ENCODE results near the gene PCDH7. TPM values are rescaled to one million over a fixed set of nuclear protein-coding genes. Genes with fewer than 3 reads are reported as not detected.

Gene PCDH7
- total RNA-seq, 1 experiment from 2014 or later = 0.60 TPM

DNA sequence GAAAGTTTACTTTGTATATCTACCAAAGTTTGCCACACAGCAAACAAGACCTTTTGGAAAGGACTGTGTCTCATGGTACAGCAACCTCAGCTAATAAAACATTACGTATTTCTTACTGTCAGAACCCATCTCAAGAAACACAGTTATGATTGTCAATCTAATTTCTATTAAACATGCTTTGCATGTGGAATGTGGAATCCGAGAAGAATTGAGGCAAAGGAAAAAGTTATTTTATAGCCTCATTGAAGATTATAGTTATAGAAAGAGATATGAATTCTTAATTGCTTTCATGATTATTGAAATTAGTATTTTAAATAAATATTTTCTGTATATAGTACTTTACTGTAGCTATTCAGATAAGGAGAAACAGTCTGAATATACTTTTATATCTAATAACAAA, 5.4 kb downstream of the PCDH7 start:
- DNase-seq (ENCODE audit: low read depth) = no peak

DNA sequence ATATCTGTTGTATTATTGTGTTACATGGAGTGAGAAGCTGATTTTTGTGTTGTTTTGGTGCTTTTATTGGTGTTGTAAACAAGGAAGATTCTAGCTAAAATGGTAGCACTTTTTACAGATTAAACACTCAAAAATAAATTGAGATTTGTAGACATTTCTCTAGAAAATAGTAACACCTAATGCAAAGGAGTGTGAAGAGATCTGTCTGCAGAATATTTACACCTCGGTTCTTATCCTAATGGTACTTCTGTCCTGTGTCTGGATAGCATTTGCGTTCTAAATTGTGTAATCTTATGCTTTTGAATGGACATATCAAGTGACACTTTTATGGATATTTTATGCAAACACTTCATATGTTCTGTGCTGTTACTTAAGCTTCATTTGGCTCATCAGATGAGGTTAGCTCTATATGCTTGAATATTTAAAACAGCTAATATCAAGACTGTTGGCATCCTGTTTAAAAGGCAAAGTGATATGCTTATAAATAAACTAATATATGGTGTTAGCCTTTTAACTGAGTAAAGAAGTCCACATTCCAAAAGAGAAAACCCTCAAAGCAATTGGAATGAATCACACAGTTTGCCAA, 6.0 kb downstream of the PCDH7 start:
- no peak for DNase-seq (ENCODE audit: low read depth)

DNA sequence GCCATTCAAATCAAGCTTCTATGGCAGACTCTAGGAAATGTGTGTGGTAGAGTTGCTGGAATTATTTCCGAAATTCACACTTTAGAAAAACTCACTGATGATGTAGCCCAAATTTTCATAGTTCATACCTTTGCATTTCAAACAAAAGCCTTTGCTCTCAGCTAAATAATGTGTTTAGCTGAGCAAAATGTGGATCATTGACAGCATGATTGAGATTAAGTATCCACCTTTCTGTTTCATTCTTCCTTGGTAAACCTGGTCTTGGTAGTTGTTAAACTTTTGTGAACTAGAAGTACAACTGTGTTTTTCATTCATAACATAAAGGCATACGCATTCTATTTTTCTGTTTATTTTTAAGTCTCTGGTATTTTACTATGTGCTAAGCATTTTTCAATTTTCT, 7.2 kb downstream of the PCDH7 start:
- DNase-seq (ENCODE audit: low read depth) = no peak

DNA sequence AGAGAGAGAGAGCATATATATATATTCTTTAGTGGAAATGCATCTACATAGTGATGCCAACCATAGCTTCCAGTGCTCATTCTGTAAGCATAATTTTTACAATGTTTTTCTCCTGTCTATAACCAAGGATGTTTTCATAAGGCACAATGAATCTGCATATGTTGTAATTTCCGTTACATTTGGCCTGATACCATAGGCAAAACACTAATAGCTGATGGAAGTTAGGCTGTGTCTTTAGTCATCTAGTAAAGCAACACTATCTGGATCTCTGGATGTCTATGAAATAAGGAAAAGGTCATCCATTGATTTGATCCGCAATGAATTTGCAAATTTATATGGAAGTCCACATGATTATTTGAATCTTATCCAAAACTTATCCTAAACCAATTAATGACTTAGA, 8.1 kb downstream of the PCDH7 start:
- DNase-seq (ENCODE audit: low read depth) = no peak

DNA sequence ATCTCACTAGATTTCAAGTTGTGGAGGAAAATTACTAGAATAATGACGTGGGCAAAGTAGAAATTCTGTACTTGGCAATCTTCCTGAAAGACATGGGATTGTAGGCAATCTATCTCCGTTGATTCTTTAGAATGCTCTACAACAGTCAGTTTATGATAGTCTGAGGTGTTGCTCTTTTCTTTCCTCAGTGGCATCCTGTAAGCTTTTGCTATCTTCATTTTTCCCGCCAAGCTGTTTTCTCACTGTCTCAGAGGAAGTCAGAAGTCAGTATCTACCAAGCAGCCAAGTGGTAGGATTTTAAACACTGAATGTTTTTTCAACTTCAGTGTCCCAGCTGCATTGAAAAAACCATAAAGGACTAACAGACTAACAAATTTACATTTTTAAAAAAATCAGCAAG, 23.7 kb downstream of the PCDH7 start:
- DNase-seq (ENCODE audit: low read depth) = no peak

DNA sequence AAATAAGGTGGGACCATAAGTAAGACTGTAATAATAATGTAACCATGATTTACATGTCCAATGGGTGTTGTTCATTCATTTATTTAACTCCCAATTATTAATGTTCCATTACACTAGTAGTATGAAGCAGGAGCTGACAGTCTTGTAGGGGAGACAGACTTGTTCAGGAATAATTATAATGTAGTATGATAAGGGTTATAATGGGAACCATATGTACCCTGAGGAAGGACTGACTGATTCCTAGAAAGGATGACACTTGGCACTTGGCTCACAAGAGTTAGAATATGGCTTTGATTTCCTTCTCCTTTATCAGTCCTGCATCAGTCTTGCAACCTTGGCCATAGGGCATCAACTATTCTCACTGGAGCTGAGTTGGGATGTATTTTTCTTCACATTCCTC, 24.2 kb downstream of the PCDH7 start:
- no peak for DNase-seq (ENCODE audit: low read depth)

DNA sequence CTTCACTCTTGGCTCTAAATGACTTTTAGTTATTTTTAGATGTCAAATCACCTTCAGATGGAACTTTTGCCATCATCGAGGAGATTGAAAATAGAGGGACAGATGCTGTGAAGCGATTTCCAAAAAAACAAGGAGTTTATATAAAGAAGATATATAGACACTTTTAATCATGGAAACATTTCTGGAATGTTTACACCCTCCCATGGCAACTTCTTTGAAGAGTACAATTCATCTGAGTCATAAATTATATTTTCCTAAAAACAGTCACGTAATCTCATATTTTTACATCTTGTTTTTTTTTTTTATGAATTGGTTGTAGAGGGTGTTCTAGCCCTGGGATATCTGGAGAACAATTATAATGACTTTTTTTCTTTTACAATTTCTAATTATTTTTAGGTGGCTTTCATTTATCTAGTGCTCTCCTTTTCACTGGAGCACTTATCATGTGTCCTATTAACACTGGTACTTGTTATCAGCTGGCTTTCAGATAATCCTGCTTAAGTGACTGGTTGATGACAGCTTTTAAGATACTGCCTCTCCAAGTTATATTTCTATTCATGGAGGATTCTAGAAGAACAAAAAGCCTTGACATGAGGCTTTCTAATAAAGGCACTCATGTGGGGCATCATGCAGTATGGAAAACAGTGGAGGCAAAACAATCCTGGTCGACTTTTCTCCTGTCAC, 24.9 kb downstream of the PCDH7 start:
- DNase-seq (ENCODE audit: low read depth) = no peak

DNA sequence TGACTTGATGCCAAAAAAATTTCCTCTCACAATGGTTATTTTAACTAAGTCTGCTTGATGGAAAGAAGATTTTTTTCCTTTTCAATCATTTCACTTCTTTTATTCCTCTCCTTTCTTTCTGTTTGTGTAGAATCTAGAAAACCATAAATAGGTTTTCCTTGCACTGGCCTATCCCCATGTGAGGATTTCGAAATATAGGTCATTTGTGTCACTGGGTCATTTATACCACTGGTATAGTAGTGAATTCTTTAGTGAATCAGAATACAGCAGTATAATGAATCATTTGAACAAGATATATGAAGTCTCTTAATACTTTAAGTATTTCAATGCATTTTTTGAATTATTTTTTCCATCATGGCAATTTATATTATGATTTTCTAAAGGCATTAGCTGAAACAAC, 26.6 kb downstream of the PCDH7 start:
- DNase-seq (ENCODE audit: low read depth) = no peak

DNA sequence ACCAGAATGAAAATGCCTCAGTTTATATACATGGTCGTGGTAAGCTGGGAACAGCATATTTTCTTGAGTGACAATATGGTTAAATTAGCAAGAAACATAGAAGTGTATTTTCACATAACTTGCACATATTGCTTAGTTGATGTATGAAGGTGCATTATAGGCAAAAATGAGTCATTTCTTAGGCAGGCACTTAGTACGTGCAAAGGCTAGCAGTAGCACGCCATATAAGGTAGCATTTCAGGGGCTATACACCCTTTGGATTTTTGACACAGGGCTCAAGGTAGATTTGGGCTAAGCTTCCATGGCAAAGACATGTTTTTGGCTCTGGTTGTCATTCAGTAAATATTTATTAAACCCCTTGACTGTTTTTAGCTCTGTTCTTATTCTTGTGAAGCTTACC, 33.1 kb downstream of the PCDH7 start:
- DNase-seq (ENCODE audit: low read depth) = no peak

DNA sequence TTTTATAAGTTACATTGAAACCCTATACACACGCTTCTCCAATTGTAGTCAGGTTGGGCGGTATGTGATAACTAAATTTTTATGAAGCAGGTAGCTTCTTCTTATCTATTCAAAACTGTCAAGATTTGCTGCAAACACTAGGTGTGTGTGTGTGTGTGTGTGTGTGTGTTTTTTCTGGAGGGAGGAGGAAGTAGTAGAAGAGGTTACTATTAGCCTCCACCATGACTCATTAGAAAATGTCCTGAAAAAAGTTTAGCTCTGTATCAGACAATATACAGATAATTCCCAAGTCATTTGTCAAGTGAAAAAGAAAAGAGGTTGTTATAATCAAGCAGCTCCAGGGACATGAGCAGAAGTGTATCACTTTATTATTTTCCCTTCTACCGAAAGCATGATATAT, 33.9 kb downstream of the PCDH7 start:
- DNase-seq (ENCODE audit: low read depth) = no peak

DNA sequence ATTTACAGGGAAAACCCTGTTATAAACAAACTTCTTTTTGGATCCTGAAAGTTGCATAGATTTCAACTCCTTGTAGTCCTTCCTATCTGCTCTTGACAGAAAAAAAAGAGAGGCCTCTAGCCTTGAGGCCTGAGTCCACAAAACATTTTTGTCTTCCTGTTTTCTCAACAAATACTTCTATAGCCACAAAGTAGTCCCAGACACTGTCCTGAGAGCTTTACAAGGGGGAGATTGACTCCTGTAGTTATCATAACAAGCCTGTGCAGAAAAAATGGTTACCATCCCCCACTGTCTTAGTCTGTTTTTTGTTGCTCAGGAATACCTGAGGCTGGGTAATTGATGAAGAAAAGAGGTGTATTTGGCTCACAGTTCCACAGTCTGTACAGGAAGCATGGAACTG, 35.2 kb downstream of the PCDH7 start:
- DNase-seq (ENCODE audit: low read depth) = no peak

DNA sequence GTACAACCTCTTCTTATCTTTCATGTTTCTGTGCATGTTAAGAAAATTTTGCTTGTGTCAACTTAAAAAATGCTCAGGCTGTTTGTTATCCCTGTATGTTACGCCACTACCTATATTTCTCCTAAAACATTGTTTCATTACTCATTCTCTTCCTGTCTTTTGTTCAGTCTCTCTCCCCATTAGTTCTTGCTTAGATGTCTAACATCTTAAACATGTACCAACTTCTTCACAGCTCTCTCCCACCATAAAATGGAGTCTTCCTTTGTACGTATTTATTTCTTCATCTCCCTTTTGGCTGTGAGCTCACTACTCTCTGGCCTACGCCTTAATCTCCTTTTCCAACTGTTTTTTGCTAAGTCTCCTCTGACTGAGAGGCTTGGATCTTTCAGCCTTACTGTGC, 36.4 kb downstream of the PCDH7 start:
- DNase-seq (ENCODE audit: low read depth) = no peak

DNA sequence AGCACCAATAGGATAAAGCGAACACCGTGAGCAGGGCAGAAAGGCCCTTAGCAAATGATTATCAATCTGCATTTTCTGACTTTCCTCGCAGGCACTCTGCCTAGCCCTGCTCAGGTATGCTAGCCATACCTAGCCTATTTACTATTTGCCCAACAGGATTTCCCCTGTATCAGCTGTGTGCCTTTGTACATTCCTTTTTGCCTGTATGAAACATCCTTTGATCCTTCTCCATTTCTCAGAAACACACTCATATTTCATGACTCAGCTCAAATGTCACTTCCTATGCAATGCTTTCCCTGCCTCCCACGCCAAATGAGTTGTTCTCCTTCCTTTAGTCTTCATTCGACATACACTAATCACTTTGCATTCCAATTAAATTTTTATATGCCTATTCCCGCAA, 37.2 kb downstream of the PCDH7 start:
- DNase-seq (ENCODE audit: low read depth) = peak; percentile 1

DNA sequence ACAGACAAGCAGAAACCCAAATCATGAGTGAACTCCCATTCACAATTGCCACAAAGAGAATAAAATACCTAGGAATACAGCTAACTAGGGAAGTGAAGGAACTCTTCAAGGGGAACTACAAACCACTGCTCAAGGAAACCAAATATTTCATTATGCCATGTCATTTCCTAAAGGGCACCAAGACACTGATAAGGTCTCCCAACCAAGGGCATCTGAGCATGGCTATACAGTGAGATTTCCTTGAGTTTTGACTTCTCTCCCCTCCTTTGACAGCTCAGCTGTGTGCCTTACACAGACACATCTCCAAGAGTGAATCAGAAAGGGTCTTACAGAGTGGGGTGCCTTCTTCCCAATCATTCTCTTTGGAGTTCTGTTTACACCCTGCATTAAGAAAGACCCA, 40.4 kb downstream of the PCDH7 start:
- DNase-seq (ENCODE audit: low read depth) = no peak

DNA sequence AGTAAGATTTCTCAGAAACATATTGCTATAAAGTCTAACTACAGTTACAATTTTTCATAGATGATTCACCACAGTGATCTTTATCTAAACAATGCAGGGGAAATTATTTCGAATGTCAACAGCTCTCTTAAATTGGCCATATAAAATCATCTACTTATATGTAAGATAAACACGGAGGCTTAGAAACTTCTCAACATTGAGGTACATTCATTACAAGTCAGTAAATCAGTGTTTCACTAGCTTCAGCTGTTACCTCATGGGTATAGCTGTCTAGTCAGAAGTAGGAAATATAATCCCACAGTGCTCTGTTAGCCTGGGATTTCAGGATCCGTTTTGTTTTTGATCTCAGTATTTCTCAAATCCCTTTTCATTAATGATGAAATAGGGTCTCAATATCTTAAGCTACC, 43.2 kb downstream of the PCDH7 start:
- no peak for DNase-seq (ENCODE audit: low read depth)

DNA sequence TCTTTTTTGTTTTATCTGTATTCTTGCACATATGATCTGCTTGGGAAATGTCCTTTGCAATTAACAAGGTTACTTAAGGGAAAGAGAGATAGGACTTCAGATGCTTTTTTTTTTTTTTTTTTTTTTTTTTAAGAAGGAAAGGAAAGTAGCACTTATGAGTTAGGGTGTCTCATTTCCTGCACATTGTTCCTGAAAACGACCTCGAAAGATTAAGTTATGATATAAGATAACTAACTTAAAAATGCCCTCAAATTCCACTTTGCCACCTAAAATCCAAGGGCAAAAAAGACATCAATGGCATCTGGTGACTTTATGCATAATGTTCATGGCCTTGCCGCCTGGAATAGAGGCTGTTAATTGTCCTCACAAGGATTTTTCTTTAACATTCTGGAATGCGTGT, 44.9 kb downstream of the PCDH7 start:
- no peak for DNase-seq (ENCODE audit: low read depth)

DNA sequence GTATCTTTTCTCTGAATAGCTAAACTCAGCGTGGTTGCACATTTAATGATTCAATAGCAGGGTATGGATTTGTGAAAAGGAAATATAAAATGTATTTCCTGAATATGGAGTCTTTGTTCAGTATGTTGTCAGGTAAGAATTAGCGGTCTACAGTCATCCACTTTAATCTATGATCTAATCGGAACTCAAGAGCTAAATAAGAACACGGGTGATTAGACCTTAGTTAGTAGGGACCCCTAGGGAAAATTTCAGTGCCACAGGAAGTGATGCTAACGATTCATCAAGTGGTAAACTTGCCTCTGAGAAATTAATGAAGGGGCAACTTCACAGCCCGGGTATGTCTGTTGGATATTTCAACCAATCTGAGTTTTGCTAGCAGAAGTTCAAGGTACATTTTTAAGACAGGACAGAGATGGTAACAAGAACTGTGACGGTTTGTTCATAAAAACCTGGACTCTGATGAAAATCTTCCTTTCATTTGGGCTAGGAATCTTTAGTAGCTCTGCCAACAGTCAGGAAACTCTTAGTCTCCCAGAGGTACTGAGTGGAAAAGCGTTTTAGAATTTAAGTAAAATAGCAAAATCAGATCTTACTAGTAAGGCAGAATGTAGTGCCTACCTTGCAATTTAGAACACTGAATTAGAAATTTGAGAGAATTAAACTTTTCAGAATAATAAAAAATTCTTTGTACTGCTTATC, 47.1 kb downstream of the PCDH7 start:
- DNase-seq (ENCODE audit: low read depth) = no peak

DNA sequence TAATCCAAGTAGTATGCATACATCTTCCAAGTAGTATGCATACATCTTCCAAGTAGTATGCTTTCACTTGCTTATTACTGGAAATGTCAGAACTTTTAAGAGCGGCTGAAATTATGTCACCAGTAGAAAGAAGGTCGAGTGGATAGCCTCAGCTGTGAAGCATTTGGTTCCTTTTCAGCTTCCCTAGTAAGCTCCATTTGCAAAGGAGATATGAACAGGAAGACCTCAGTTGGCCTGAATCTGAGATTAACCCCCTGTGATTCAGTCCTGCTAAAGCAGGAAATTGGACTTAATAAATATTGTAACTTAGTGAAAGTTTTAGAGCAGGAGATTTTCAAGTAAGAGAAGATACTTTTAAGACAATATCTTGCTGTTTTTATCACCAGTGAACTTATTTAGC, 48.1 kb downstream of the PCDH7 start:
- DNase-seq (ENCODE audit: low read depth) = no peak

DNA sequence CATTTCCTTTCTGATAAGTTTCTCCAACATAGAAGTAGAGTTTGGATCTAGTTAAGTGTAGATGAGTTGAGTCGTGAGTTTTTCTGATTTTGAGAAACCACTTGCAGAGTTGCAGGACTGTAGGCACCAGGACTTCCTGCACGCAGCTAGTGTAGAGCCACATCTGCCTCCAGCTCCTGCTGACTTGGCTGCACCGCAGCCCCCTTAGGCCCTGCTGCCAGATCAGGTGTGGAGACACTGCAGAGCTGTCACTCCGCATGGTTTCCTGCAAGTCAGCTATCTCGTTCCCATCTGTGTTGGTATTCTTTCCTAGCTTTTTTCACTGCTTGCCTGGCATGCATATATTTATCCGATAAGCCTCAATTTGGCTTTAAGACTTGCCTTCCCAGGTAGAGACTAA, 48.9 kb downstream of the PCDH7 start:
- DNase-seq (ENCODE audit: low read depth) = no peak

DNA sequence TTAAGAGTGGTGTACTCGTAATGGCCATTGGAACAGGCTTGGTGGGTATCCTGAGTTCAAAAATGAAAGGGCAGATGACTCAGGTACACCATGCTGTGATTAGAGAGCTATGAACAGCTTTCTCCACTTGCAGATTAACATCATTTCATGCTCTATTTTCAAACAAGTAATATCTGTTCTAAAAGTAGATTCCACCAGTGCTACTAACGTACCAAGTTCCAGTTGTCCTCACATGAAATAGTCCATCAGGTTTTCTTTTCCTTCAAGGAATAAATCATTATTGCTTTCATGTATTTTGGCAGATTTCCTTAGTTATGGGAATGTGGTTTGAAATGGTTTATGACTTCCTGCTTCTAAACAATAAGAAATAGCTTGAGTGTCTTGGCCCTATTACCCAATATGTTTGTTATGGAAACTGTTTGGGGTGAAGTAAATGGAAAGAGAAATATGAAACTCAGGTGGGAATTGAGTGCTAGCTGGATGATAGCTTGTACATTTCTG, 49.9 kb downstream of the PCDH7 start:
- no peak for DNase-seq (ENCODE audit: low read depth)

DNA sequence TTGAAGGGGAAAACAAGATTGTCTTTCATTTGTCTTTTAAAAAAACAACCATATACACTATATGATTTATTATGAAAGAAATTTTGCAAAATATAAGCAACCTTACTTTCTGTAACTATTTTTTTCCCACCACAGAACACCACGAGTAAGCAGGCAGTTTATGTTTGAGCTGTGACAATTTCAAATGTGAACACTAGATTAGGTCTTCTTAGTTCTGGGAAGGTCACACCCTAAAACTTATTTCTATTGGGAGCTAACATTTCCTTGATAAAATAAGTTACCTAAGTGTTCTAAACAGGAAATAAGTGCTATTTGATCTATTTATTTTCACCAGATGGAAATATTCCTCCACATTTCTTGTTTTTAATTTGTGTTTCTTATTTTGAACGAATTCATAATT, 50.6 kb downstream of the PCDH7 start:
- no peak for DNase-seq (ENCODE audit: low read depth)

DNA sequence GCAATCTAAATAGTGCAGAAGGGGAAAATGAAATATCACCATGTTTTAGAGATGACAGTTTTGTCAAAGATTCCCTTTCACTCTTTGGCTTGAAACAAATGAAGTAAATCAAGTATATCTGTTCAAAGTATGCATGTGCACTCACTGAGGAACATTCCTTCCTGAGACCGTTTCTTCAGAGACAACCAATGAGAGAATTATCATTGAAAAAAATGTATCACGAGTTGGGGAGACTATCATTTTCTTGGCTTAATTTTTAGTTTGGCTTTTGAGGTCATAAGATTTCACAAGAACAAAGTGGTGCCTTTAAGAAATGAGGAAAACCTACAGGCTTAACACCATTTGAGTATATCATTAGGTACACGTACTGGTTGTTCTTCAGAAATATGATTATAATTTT, 56.3 kb downstream of the PCDH7 start:
- no peak for DNase-seq (ENCODE audit: low read depth)

DNA sequence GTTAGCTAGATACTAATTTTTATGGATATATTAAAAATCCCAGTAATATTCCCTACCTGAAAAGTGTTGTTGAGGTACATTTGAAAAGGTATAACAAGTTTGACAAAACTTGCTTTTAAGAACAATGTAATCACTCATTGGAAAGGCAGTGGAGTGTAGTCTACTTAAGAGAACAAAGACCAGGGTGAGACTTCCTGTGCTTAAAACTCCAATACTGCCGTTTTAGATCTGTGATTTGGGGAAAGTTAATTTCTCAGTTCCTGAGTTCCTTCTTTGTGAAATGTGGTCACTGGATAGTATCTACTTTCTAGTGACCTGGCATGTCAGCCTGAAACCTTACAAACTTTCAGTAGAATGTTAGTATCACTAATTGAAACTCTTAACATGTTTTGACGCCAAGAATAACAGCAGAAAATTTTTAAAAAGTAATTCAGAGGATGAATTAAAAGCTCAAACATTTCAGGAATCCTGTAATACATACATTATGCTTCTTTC, 56.8 kb downstream of the PCDH7 start:
- DNase-seq (ENCODE audit: low read depth) = no peak
